Measurements from ENCODE around the gene TBL1X. TPM values are rescaled to one million over a fixed set of nuclear protein-coding genes. Genes with fewer than 3 reads are reported as not detected.
"Not testable (repeated sequence)": the region's sequence is repeated elsewhere in the genome, so short reads cannot be mapped to it uniquely, and the experiment has no call there.

The TBL1X gene
- total RNA-seq, result 5.7 and 7.5 TPM in 2 replicates

- DNase-seq (ENCODE audit: low read depth in 2 of 2), result peak; percentile 39 to 64
These were observed at the start of gene TBL1X for GRCh38 chrX:9464435-9465371. Gene TBL1X (plus strand): TSS chrX:9465058. CDS start chrX:9653587, 188,529 bp downstream.

GRCh38 chrX:9416562-9417348 lies 48.1 kb upstream of the TBL1X start:
- DNase-seq (ENCODE audit: low read depth in 2 of 2), result no peak

GRCh38 chrX:9418262-9418661 lies 46.6 kb upstream of the TBL1X start:
- no peak for DNase-seq (ENCODE audit: low read depth in 2 of 2)

GRCh38 chrX:9420275-9421265 lies 44.3 kb upstream of the TBL1X start:
- DNase-seq (ENCODE audit: low read depth in 2 of 2), result peak in 1 of 2 donors; percentile 20

GRCh38 chrX:9429767-9430166 lies 35.1 kb upstream of the TBL1X start:
- no peak for DNase-seq (ENCODE audit: low read depth in 2 of 2)

- DNase-seq (ENCODE audit: low read depth in 2 of 2), result no peak
These were observed 34.4 kb upstream of the TBL1X start for GRCh38 chrX:9430346-9430921.

- no peak for DNase-seq (ENCODE audit: low read depth in 2 of 2)
These were observed 33.6 kb upstream of the TBL1X start for GRCh38 chrX:9431281-9431680.

- no peak for DNase-seq (ENCODE audit: low read depth in 2 of 2)
These were observed 31.3 kb upstream of the TBL1X start for GRCh38 chrX:9433596-9433995.

GRCh38 chrX:9434051-9434550 lies 30.8 kb upstream of the TBL1X start:
- DNase-seq (ENCODE audit: low read depth in 2 of 2), result no peak

- not testable (repeated sequence) for DNase-seq (ENCODE audit: low read depth in 2 of 2)
These were observed 29.8 kb upstream of the TBL1X start for GRCh38 chrX:9435086-9435485.

- DNase-seq (ENCODE audit: low read depth in 2 of 2), result no peak
These were observed 28.0 kb upstream of the TBL1X start for GRCh38 chrX:9436812-9437211.

GRCh38 chrX:9438933-9439494 lies 25.8 kb upstream of the TBL1X start:
- no peak for DNase-seq (ENCODE audit: low read depth in 2 of 2)

GRCh38 chrX:9440116-9440844 lies 24.6 kb upstream of the TBL1X start:
- DNase-seq (ENCODE audit: low read depth in 2 of 2), result no peak

- no peak for DNase-seq (ENCODE audit: low read depth in 2 of 2)
These were observed 22.8 kb upstream of the TBL1X start for GRCh38 chrX:9442056-9442455.

- DNase-seq (ENCODE audit: low read depth in 2 of 2), result no peak
These were observed 21.5 kb upstream of the TBL1X start for GRCh38 chrX:9443327-9443726.

- DNase-seq (ENCODE audit: low read depth in 2 of 2), result no peak
These were observed 17.0 kb upstream of the TBL1X start for GRCh38 chrX:9447906-9448305.

GRCh38 chrX:9456250-9457074 lies 8.4 kb upstream of the TBL1X start:
- DNase-seq (ENCODE audit: low read depth in 2 of 2), result peak in 1 of 2 donors; percentile 46

GRCh38 chrX:9458034-9458433 lies 6.8 kb upstream of the TBL1X start:
- DNase-seq (ENCODE audit: low read depth in 2 of 2), result not testable (repeated sequence)
